ENCODE data around the gene ANKRD10. TPM values are rescaled to one million over a fixed set of nuclear protein-coding genes. Genes with fewer than 3 reads are reported as not detected.

Gene ANKRD10
- polyA plus RNA-seq, 4 donors: 213 to 276 (median 225) TPM

DNA sequence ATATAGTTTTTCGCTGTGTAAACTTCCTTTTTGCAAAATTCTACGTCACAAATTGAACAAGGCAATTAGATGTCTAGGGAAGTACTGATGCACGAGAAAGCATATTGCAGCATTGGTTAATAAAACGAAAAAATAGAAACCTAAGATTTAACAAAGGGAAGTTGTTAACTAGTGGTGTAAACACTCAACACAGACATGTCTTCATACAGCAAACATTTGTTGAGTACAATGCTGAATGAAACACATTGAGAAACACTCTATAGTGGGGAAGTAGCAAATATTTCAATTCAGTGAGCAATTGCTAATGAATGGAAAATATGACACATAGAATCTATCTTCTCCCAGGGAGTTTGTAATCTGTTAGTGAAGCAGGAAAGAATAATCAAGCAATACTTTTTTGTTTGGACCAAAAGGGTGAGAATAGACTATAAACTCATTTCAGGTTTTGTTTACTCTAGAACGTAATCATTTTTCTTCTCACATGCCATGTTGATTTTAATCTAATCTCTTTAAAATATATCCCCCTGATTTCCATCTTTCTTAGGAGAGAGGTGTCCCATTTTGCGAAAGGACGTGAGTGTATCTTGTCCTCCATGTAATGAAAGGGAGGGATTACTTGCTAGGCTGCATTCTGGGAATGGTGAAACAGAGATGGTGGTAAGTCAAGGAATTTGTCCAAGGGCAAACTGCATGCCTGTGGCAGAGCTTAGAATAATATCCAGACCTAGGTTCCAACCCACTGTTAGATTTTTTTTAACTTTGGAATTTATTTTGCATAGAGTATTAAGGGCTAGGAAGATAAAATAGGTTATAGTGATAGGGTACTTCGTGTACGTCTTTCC is 1.7 kb upstream of the ANKRD10 start:
- no peak for DNase-seq (ENCODE audit: low read depth in 4 of 4, low spot score in 3 of 4)

DNA sequence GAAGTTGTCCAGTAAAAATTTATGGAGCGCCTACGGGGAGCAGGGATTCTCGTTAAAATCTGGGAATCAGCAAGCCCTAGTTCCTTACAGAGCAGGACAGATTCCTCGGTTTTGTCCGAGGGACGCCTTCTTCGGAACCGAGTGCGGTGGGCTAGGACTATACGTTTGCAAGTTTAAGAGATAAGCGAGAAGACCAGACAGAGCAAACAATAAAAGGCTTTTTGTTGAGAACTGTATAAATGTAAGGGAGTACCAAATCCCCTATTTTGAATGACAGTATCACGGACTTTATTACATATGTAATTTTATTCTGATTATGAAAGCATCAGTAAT is 971 bp upstream of the ANKRD10 start:
- DNase-seq (ENCODE audit: low read depth in 4 of 4, low spot score in 3 of 4): no peak

DNA sequence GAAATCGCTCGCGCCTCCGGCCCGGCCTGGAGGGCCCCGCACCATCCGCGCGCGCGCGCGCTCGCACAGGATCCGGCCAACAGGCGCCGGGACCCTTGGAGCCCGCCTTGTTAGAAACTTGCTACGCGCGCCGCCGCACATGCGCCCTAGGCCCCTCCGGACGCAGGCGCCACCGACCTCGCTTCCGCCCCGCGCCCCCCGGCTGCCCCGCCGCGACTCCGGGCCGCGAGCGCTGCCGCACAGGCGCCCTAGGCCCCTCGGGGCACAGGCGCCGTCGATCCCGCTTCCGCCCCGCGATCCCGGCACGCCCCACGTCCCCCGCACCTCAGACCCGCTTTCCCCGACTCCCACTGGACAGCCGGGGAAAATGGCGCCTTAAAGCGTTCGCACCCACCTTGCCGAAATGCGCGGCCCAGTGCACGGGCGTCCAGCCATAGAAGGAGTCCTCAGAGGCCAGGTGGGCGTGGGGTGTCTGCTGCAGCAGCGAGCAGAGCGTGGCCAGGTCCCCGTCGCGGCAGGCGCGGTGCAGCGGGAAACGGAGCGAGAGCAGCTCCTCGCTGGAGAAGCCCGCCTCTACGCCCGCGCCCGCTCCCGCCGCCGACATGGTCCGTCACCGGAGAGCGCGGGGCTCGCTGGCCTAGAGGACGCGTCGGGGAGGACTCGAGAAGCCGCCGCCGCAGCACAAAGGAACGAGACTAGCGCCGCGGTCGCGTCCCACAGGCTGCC is 375 bp downstream of the ANKRD10 start:
- peak in 3 of 4 donors; percentile 59 to 70 (median 60) for DNase-seq (ENCODE audit: low read depth in 4 of 4, low spot score in 3 of 4)

DNA sequence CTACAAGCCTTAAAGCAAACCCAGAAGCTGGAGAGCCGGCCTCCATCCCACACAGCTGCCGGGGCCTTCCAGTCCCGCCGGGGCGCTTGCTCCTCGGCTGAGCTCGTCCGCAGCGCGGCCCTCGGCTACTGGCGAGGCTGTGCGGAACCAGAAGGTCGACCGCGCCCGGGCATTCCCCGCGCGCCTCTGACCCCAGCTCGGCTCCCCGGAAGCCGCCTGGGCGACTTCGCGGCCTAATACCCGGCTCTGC is 863 bp downstream of the ANKRD10 start:
- DNase-seq (ENCODE audit: low read depth in 4 of 4, low spot score in 3 of 4): no peak

DNA sequence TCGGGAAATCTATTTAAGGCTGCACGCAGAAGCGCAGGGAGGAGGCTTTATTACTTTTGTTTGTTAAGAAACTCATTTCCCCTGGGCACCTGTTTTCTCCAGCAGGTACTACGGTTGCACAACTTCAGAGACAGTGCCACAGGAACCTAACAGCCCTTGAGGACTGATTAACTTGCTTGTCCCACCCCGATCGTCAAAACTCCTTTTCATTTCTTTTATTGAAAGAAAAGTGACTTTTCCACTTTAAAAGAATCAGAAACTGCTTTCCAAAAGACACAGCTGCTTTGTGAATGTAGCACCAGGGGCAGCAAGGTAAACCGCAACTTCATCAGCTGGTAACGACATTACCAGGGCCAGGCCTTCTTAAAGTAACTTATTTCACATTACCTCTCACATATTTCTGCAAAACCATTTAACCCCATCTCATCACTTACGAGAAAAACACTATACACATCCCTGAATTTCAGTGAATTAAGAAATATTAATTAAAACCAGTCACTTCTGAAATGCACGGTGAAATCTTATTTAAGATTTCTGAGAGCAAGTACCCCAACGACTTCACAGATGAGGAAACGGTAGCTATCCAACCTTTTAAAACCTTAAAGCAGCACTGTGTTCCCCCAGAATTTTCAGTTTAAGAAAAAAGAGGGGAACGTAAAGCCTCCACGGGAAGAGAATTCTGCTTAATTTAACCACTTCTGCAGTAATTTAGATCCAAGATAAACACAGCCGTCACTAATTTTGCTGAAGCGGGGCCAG is 1.4 kb downstream of the ANKRD10 start:
- no peak for DNase-seq (ENCODE audit: low read depth in 4 of 4, low spot score in 3 of 4)

DNA sequence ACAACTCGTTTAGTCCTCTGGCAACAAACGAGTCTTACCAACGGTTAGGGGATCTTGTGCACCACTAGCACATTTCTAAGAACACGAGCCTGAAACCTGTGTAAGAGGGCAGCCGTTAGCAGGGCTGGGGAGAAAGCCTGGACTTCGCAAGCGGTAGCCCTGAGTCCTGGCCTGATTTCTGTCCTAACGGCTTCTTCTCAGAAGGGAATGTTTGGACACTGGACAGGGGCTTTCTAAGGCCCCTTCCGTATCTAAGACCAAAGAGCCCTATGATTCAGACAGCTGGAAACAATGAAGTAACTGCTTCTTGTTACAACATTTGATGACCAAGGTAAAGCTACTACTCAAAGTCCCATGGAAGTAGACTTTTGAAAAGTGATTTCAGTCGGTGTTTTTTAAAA is 2.2 kb downstream of the ANKRD10 start:
- DNase-seq (ENCODE audit: low read depth in 4 of 4, low spot score in 3 of 4): no peak

DNA sequence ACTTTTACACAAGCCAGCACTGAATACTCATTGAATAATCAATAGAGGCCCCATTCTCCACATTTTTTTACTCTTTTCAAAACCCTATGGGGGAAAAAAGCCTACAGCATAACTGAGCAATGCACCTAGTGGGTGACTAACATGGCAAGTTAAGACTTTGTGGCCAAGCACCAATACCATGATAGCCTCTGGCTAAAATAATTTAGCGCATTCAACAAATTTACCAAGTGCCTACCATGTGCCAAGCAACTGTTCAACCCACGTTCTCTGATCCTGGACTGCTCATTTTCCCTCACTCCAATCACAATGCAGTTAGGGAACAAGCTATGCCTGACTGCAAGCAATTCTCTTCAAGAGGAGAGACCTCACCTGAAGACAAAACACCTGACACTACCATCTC is 3.0 kb downstream of the ANKRD10 start:
- no peak for DNase-seq (ENCODE audit: low read depth in 4 of 4, low spot score in 3 of 4)

DNA sequence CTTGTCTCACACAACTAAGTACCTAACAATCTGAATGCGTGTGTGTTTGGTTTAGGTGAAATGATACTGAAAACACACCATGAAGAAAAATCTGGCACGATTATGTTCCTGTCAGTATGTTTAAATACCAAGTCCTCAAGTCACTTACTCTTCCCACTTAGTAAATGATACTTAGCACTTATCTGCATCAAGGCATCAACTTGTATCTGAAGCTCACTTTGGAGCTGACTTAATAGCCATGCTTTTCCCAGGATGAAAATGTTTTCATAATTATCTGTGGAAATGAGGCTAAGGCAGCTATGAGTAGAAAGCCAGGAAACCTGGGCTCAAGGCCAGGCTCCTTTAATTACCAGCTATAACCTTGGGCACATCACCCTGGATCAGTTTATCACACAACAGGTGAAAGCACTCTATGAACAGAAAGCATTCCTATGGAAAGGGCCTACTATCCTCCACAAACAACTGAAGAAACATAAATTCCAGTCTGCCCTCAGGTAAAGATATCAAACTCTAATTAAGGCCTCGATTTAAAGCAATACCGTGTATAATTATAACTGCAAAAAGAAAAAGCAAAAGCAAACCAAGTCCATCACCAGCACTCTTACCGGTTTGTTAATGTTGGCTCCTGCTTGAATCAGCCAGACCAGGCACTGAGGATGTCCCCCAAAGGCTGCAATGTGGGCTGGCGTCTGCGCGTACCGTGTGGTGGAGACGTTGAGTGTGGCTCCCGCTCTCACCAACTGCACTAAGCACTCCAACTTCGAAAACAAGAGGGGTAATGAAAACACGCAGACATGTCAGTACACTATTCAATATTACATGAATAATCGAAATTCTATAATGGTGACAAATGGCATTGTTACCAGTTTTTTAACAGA is 4.6 kb downstream of the ANKRD10 start:
- DNase-seq (ENCODE audit: low read depth in 4 of 4, low spot score in 3 of 4): no peak

DNA sequence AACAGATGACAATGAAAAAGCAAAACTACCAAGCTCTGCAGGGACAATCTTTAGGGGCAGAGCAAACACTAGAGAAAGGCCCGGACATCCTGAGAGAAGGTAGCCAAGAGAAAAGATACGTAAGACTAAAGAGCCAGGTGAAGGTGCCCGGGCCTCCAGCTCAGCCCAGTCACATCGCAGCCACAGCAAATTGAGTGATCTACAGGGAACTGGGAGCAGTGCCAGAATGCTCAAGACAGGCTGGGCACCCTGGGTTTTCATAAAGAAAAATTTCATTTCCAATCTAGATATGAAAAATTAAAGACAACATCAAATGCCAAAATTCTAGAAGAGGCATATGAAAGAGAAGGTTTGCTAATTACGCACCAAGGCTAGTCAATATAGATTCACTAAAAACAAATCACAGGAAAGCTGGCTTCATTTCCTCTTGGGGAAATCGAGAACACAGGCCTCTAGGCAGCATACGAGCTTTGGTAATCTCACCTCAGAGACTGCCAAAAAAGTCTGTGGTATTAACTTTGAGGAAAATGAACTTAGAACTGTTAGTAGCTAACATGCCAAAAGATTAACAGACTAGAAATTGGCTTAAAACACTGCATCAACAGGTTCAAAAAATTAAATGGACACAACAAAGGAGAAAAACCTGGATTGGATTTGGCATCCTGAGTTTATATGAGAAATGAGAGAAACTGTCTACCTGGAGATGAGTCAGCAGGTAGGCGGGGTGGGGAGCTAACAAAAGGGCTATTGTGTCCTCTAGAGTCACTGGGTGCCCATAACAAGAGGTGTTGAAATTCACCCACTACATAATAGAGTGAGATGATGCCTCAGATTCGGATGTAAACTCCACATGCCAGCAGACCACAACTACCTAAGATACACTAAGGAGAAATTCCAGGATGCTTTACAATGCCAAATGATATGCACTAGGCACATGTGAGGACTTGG is 6.6 kb downstream of the ANKRD10 start:
- no peak for DNase-seq (ENCODE audit: low read depth in 4 of 4, low spot score in 3 of 4)

DNA sequence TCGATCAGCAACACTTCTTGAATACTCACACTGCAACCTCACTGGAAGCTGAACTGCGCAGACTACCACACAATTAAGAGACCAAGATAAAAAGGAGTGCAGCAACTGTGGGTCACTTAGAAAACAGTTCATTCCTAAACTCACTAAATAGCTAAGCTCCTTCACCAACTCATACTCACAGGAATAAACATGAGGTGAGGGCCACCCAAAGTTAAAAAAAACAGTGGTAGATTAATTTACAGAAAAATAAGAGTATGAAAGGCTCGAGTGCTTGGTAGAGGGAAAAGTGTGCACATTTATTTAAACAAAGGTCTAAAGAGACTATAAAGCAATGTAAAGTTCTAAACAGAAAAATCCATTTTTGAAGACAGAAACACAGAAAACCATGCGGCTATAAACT is 7.6 kb downstream of the ANKRD10 start:
- no peak for DNase-seq (ENCODE audit: low read depth in 4 of 4, low spot score in 3 of 4)

DNA sequence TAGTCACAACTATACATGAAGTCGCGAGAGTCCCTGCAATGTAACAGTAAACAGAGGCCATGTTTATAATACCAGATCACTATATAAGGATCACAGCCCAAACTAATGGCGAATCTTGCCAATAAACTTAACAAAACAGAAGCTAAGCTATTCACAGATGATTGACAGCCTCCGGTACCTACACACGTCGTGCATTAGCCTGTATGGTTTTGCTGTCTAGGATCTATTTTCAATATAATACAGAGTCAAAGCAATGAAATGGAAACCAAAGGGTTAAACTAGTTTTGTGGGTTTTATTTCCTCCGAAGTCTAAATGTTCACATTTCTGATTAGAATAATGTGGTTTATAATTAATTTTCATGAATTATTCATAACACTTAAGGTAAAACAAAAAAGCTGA is 10.1 kb downstream of the ANKRD10 start:
- no peak for DNase-seq (ENCODE audit: low read depth in 4 of 4, low spot score in 3 of 4)

DNA sequence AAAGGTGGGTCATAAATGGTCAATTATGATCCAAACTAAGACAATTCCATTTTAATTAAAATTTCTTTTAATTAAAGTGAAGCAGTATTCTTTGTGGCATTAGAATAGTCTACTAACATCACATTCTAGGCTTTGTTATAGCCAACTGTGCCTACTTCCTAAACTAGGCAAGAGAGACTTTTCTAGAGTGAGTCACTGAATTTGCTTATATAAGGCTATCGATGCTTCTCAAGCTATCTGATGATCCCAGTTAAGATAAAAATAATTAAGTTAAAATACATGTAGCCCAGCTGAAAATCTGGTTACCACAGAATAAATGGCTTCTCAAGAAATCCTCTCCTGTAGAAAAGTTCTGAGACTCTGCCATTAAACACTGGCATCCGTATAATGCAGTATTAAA is 12.5 kb downstream of the ANKRD10 start:
- no peak for DNase-seq (ENCODE audit: low read depth in 4 of 4, low spot score in 3 of 4)

DNA sequence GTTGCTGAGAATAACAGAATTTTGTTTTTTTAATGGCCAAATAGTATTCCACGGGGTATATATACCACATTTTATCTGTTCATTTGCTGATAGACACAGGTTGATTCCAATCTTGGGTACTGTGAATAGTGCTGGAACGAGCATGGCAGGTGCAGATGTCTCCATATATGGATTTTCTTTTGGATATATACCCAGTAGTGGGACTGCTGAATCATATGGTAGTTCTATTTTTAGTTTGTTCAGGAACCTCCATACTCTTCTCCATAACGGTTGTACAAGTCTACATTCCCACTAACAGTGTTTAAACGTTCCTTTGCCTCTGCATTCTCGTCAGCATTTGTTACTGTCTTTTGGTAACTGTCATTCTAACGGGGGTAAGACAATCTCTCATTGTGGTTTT is 17.3 kb downstream of the ANKRD10 start:
- no peak for DNase-seq (ENCODE audit: low read depth in 4 of 4, low spot score in 3 of 4)

DNA sequence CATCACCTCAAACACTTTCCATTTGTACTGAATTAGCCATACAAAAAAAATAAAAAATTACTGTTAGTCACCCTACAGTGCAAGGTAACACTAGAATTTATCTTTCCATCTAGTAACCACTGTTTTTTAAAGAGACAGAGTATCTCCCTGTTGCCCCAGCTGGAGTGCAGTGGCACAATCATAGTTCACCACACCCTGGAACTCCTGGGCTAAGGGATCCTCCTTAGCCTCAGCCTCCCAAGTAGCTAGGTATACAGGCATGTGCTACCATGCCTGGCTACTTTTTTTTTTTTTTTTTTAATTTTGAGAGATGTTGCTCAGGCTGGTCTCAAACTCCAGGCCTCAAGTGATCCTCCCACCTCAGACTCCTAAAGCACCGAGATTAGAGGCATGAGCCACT is 17.9 kb downstream of the ANKRD10 start:
- no peak for DNase-seq (ENCODE audit: low read depth in 4 of 4, low spot score in 3 of 4)

DNA sequence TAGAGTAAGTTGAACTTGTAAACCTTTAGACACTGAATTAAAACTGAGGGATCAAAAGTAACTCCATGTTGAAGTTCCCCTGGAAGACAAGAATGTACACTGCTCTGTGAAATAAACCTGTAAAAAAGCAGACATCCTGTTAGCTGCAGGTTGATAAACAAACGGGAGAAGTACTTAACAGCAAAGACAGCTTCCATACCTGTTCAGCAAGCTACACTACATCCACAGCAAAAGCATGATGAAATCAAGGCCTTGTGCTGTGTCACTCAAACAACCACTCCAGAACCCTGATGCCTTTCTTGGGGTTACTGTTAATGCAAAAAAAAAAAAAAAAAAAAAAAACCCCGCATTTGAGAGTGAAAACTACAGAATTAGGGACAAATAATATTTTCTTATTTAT is 20.8 kb downstream of the ANKRD10 start:
- no peak for DNase-seq (ENCODE audit: low read depth in 4 of 4, low spot score in 3 of 4)

DNA sequence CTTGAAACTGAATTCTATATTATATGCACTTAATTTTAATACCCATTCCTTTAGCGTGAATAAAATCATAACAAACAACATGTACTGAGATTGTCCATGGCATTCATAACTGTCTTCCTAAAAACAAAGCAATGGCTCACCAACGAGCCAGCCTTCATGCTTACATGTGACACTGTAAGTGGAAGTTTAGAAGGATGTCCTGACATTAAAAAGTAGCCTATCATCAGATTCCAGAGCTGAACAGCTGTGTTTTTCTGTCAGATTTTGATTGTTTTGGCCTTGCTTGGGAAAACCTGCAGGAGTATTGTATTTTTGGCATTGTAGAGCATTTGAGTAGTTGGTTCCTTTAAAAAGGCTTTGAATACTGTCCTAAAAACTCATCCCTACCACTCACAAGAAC is 21.3 kb downstream of the ANKRD10 start:
- DNase-seq (ENCODE audit: low read depth in 4 of 4, low spot score in 3 of 4): no peak

DNA sequence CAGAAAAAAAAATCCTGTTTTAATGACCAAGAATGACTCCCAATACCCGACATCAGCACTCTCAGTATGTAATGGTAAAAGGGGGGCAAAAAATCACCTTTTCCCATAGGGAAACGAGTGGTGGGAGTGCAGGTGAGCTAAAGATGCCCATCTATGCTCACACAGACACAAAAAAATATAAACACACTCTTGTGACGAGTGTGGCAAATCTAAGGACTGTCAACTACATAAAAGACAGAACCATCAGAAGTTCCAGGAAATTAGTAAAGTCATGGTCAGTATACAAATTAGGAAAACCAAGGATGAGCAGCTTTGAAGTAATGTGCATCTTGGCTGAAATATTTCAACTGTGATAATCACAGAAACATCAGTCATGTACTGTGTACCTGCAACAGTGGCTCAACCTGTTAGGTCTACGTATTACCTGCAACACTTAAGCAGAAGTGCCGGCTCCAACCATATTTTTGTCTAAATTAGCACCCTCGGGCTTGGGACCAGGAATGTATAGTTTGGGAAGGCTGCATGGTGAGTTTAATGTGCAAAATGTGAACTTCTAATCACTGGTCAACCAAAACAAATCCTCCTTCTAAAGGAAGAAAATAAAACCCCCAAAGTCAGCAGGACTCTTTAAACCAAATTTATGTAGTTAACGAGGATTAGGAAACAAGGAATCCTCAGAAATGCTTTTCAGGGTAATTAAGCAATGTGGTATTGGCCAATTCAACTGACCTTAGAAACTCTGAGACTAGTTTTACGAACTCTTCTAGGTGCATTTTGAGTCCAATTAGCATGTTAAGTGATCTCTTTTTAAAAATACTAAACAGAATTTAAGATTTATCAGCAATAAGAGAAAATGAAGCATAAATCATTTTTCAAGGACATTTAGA is 24.3 kb downstream of the ANKRD10 start:
- DNase-seq (ENCODE audit: low read depth in 4 of 4, low spot score in 3 of 4): no peak

DNA sequence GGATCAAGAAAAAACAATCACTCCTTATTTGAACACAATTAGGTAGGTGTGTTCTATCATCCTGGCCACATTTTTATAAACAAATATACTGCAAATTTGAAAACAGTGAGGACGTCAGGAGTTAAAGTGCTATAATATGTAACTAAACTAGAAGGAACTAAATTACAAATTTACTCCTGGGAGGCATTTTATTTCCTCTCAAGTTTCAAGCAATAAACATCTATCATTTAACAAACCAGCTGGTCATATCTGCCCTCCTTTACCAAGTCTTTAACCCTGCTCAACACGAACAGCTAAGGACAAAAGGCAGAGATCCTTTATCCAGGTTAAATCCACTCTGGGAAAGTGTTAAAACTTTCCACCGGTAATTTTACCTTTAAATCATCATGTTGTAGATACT is 26.5 kb downstream of the ANKRD10 start:
- no peak for DNase-seq (ENCODE audit: low read depth in 4 of 4, low spot score in 3 of 4)
